IMR-90 (cell line): Measurements from ENCODE around the gene MED4. TPM values are rescaled to one million over a fixed set of nuclear protein-coding genes. Genes with fewer than 3 reads are reported as not detected.
A peak's percentile ranks its signal among the peaks of the same experiment; 100 is the strongest.

Experiments used
- ATAC-seq: fragments of 200-7000 bp; cut with Tn5 transposase; 2 replicates; pipeline ENCODE4 v1.9.1; 2020; ENCODE audit warnings: low read depth, mild to moderate bottlenecking, moderate library complexity
- BruUV-seq: library from RNA; stranded (reverse); fragments of 400-500 nt; replicated peaks from 2 replicates; lab custom pipeline; 2021; lab: Mats Ljungman, UMichigan
- CTCF ChIA-PET: fragments of 300-600 bp; formaldehyde crosslinking; extraction: SDS; loops from one replicate; lab custom pipeline; 2021; ENCODE audit warnings: antibody characterized with exemption; lab: Yijun Ruan, JAX
- POLR2A ChIA-PET: fragments of 300-600 bp; sonication (Branson Sonifier 250); formaldehyde crosslinking; loops from one replicate; lab custom pipeline; 2022; ENCODE audit warnings: antibody characterized with exemption; ENCODE audit not compliant: unreplicated experiment; lab: Charles Lee
- DNase-seq: peaks from one replicate; pipeline ENCODE4 v3.0.0; 2013
- H2AFZ ChIP-seq: replicated peaks from 2 replicates; pipeline ENCODE3; 2013; ENCODE audit warnings: low read length, mild to moderate bottlenecking; ENCODE audit not compliant: poor library complexity
- H2AK5ac ChIP-seq: 2 replicates; pipeline ENCODE4 v1.6.1; 2013; ENCODE audit warnings: low read depth, low read length, inconsistent platforms
- H2AK9ac ChIP-seq: replicated peaks from 2 replicates; pipeline ENCODE3; 2013; ENCODE audit warnings: mild to moderate bottlenecking, low read depth, low read length, moderate library complexity; ENCODE audit not compliant: poor library complexity
- H2BK120ac ChIP-seq: 2 replicates; pipeline ENCODE4 v1.6.1; 2013; ENCODE audit warnings: low read depth, low read length, inconsistent platforms
- H2BK15ac ChIP-seq: 3 replicates; pipeline ENCODE4 v1.6.1; 2013; ENCODE audit warnings: low read depth, low read length, inconsistent platforms
- H2BK20ac ChIP-seq: 2 replicates; pipeline ENCODE4 v1.6.1; 2013; ENCODE audit warnings: low read depth, mild to moderate bottlenecking, inconsistent platforms, low read length, moderate library complexity
- H2BK5ac ChIP-seq: 2 replicates; pipeline ENCODE4 v1.6.1; 2013; ENCODE audit warnings: mild to moderate bottlenecking, low read depth, low read length, inconsistent platforms; ENCODE audit not compliant: poor library complexity, severe bottlenecking
- H3K14ac ChIP-seq: replicated peaks from 2 replicates; pipeline ENCODE4 v1.6.1; 2013; ENCODE audit warnings: low read depth, low read length, inconsistent platforms
- H3K18ac ChIP-seq: 2 replicates; pipeline ENCODE4 v1.6.1; 2013; ENCODE audit warnings: low read depth, low read length, control low read depth
- H3K23ac ChIP-seq: 2 replicates; pipeline ENCODE4 v1.6.1; 2013; ENCODE audit warnings: low read depth, low read length, inconsistent platforms
- H3K27ac ChIP-seq: 2 replicates; pipeline ENCODE4 v1.5.1; 2013; ENCODE audit warnings: mild to moderate bottlenecking, control low read depth, low read length; ENCODE audit not compliant: insufficient read depth
- H3K27me3 ChIP-seq: 2 replicates; pipeline ENCODE4 v1.6.1; 2013; ENCODE audit warnings: low read length; ENCODE audit not compliant: control insufficient read depth, insufficient read depth
- H3K36me3 ChIP-seq: 2 replicates; pipeline ENCODE4 v1.6.1; 2013; ENCODE audit warnings: low read length, mixed read lengths; ENCODE audit not compliant: control insufficient read depth, insufficient read depth
- H3K4ac ChIP-seq: 2 replicates; pipeline ENCODE4 v1.6.1; 2013; ENCODE audit warnings: low read depth, low read length, inconsistent platforms
- H3K4me1 ChIP-seq: 2 replicates; pipeline ENCODE4 v1.6.1; 2013; ENCODE audit warnings: low read length, mixed read lengths; ENCODE audit not compliant: control insufficient read depth, insufficient read depth
- H3K4me2 ChIP-seq: 2 replicates; pipeline ENCODE4 v1.6.1; 2013; ENCODE audit warnings: low read depth, mild to moderate bottlenecking, control low read depth, low read length, moderate library complexity
- H3K4me3 ChIP-seq: 2 replicates; pipeline ENCODE4 v1.5.1; 2013; ENCODE audit warnings: low read depth, mild to moderate bottlenecking, control low read depth, low read length, moderate library complexity; ENCODE audit not compliant: insufficient read depth
- H3K56ac ChIP-seq: 2 replicates; pipeline ENCODE4 v1.6.1; 2013; ENCODE audit warnings: low read length, inconsistent platforms; ENCODE audit not compliant: insufficient read depth; ENCODE audit errors: extremely low read depth
- H3K79me1 ChIP-seq, 2 experiments: 2 replicates each; pipeline ENCODE4 v1.6.1; 2013; ENCODE audit warnings: low read length in 2 of 2, inconsistent platforms in 1 of 2, low read depth in 1 of 2
- H3K9ac ChIP-seq: 2 replicates; pipeline ENCODE4 v1.6.1; 2013; ENCODE audit warnings: low read depth, low read length, control low read depth
- H3K9me1 ChIP-seq: 2 replicates; pipeline ENCODE4 v1.6.1; 2013; ENCODE audit warnings: low read length, inconsistent platforms; ENCODE audit not compliant: insufficient read depth
- H3K9me3 ChIP-seq: 2 replicates; pipeline ENCODE4 v1.6.1; 2013; ENCODE audit warnings: low read length; ENCODE audit not compliant: control insufficient read depth, insufficient read depth
- H4K20me1 ChIP-seq: 2 replicates; pipeline ENCODE4 v1.6.1; 2013; ENCODE audit warnings: low read length, inconsistent platforms; ENCODE audit not compliant: insufficient read depth
- H4K5ac ChIP-seq: 2 replicates; pipeline ENCODE4 v1.6.1; 2013; ENCODE audit warnings: mild to moderate bottlenecking, low read depth, low read length, control low read depth
- H4K8ac ChIP-seq, 2 experiments: 2 replicates each; pipeline ENCODE4 v1.6.1; 2013; ENCODE audit warnings: low read depth in 2 of 2, low read length in 2 of 2, control low read depth in 1 of 2, inconsistent platforms in 1 of 2
- H4K91ac ChIP-seq: 2 replicates; pipeline ENCODE4 v1.6.1; 2013; ENCODE audit warnings: low read depth, low read length, inconsistent platforms; ENCODE audit not compliant: insufficient read depth
- CEBPB ChIP-seq: IDR thresholded peaks from 2 replicates; pipeline ENCODE4 v1.6.1; 2012; ENCODE audit warnings: low read depth, low read length, improper control_type of control experiment
- NFE2L2 ChIP-seq: fragments of 150-350 bp; IDR thresholded peaks from 2 replicates; pipeline ENCODE4 v1.6.1; 2016; ENCODE audit warnings: low read depth, mild to moderate bottlenecking, low read length
- POLR2A ChIP-seq: IDR thresholded peaks from 2 replicates; pipeline ENCODE4 v1.6.1; 2012; ENCODE audit warnings: mild to moderate bottlenecking, low read depth, low read length
- RCOR1 ChIP-seq: IDR thresholded peaks from 2 replicates; pipeline ENCODE4 v1.6.1; 2012; ENCODE audit warnings: mild to moderate bottlenecking, low read length, improper control_type of control experiment; ENCODE audit not compliant: insufficient replicate concordance
- SMC3 ChIP-seq: fragments of 150-350 bp; IDR thresholded peaks from 2 replicates; pipeline ENCODE4 v1.6.1; 2016; ENCODE audit warnings: low read depth, mild to moderate bottlenecking, antibody characterized with exemption, low read length, moderate library complexity
- WGBS, 2 experiments: methylation state at CpG; one replicate each; pipeline versions ENCODE4 v1.1.5 to v1.1.7; 2013; ENCODE audit warnings: missing lambda C conversion rate in 2 of 2; ENCODE audit not compliant: insufficient read length in 1 of 2; ENCODE audit errors: extremely low coverage in 2 of 2; 5-methylcytosine and 5-hydroxymethylcytosine counted together
- dilution Hi-C: fragments of 300-500 bp; cut with HindIII; formaldehyde crosslinking; loops from one replicate; pipeline ENCODE4 v1.14.3; 2018; ENCODE audit warnings: low sequenced_read_pairs; ENCODE audit not compliant: unreplicated experiment
- in situ Hi-C: fragments of 300-500 bp; cut with MboI; formaldehyde crosslinking; loops from 3 replicates; pipeline ENCODE4 v1.14.3; 2019; ENCODE audit warnings: low sequenced_read_pairs, inconsistent platforms, mixed read lengths
- intact Hi-C: fragments of 100-400 bp; cut with micrococcal nuclease; formaldehyde crosslinking; loops from 2 replicates; pipeline ENCODE4 v1.10.0; 2022
- polyA plus RNA-seq, 3 experiments: library from polyadenylated mRNA; depleted of rRNA; stranded (reverse); fragments of >200 nt; gene quantifications; 2 replicates each; pipeline ENCODE4 v1.2.3, GENCODE V29; 2012; ENCODE audit warnings: low replicate concordance in 1 of 3
- total RNA-seq: library from RNA; depleted of rRNA; stranded (reverse); fragments of >200 nt; gene quantifications from 2 replicates; pipeline ENCODE4 v1.2.3, GENCODE V29; 2012

Gene MED4
- total and polyA plus RNA-seq, 2 of the 4 experiments (the other 2 are of a cell fraction), result 25.3 to 40.5 TPM

DNA sequence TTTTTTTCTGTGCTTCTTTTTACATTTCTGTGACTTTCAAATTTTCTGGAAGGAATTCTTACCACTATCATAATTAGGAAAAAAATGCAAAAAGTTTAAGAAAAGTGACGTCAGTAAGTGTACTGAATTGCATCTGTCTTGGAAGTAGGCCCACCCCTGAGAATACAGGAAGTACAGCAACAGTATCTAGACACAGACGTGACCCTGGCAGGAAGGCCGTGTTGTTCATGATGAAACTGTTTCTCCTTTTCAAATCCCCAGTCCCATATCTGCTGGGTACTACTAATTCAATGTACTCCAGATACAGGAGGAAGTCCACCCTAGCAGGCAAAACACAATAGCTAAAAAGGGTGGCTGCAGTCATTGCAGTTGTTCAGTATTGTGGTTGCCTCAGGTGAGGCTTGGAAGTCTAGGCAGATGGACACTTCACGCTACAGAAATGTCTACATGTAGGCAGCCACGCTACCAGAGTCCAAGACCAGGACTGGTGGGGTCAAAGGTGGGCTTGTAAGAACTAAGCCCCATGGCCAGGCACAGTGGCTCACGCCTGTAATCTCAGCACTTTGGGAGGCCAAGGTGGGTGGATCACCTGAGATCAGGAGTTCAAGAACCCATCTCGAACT, 49.6 kb upstream of the MED4 start:
- BruUV-seq, result no TSS peak
- Histone ChIP-seq H2BK5ac (no peak overlapping the region), H3K79me1 (no peaks in the 10 kb centered on the region), H3K9me3 (0 out of 2 replicates have a peak, but pooled peaks cover 2% of the 10 kb centered on the region), H3K4me3 (no peak overlapping the region), H3K9ac (no peak overlapping the region), H2BK120ac (no peak overlapping the region), H2AK9ac (no peak overlapping the region), H3K18ac (no peak overlapping the region), H2AFZ (peak overlapping the region; percentile 65), H3K27ac (no peak overlapping the region), H4K91ac (no peak overlapping the region), H4K5ac (no peak overlapping the region; the same call in 1 of the 2 replicates), H3K4me1 (no peaks in the 10 kb centered on the region), H3K4me2 (no peak overlapping the region), H2BK20ac (no peak overlapping the region), H2AK5ac (no peak overlapping the region), H3K9me1 (no peaks in the 10 kb centered on the region), H3K36me3 (no peaks in the 10 kb centered on the region), H4K20me1 (no peaks in the 10 kb centered on the region), H3K14ac (no peak overlapping the region), H3K27me3 (peaks cover 2% of the 10 kb centered on the region), H4K8ac (peak overlapping the region; percentile 50 to 63; a peak in 2 of 4 replicates), H3K23ac (no peak overlapping the region), H2BK15ac (no peak overlapping the region), H3K4ac (no peak overlapping the region), H3K56ac (no peak overlapping the region)
- DNase-seq, result peak; percentile 45
- ChIA-PET CTCF (no interaction called here), POLR2A (no interaction called here)
- no peak for ATAC-seq
- intact Hi-C loops (no loop called here), in situ Hi-C loops (no loop called here), dilution Hi-C loops (no loop called here)
- TF ChIP-seq POLR2A, result no peak
- TF ChIP-seq SMC3, result no peak
- no peak for TF ChIP-seq CEBPB
- TF ChIP-seq NFE2L2, result no peak
- TF ChIP-seq RCOR1, result no peak
- no CpG with 5 or more reads among the region's 7 CpGs for WGBS, 2 experiments
